HepG2 (cell line): ENCODE data around the gene RAP1GAP2. TPM values are rescaled to one million over a fixed set of nuclear protein-coding genes. Genes with fewer than 3 reads are reported as not detected.
"Not testable (repeated sequence)": the region's sequence is repeated elsewhere in the genome, so short reads cannot be mapped to it uniquely, and the experiment has no call there.

Experiments used
- ATAC-seq: fragments of 200-7000 bp; cut with Tn5 transposase; 3 replicates; pipeline ENCODE4 v1.9.1; 2020; ENCODE audit warnings: mild to moderate bottlenecking, moderate library complexity
- BruUV-seq: library from RNA; stranded (reverse); fragments of 400-500 nt; replicated peaks from 2 replicates; lab custom pipeline; 2021; lab: Mats Ljungman, UMichigan
- CTCF ChIA-PET: fragments of 300-600 bp; formaldehyde crosslinking; extraction: SDS; loops from one replicate; lab custom pipeline; 2021; ENCODE audit warnings: low total read pairs, inconsistent platforms, low intra/inter-chr PET ratio; lab: Yijun Ruan, JAX
- POLR2A ChIA-PET: fragments of 350-600 bp; sonication (Branson Sonifier 250); formaldehyde crosslinking; loops from one replicate; lab custom pipeline; 2020; ENCODE audit warnings: antibody characterized with exemption, inconsistent platforms; lab: Yijun Ruan, JAX
- DNase-seq: peaks from one replicate; pipeline ENCODE4 v3.0.0-alpha.2; 2015; ENCODE audit warnings: low spot score
- FAIRE-seq: peaks from 3 replicates; lab custom pipeline; 2011; peaks lifted over from hg19 to GRCh38; lab: Jason Lieb, UNC
- H2AFZ ChIP-seq: one replicate; pipeline ENCODE4 v1.6.1; 2011; ENCODE audit warnings: low read length, inconsistent platforms
- H3K27ac ChIP-seq: fragments of 300-600 bp; 3 replicates; pipeline ENCODE4 v1.8.0; 2011; ENCODE audit warnings: mixed run types, mild to moderate bottlenecking, mixed read lengths, low read length, inconsistent platforms; ENCODE audit not compliant: insufficient read depth; ENCODE audit errors: extremely low read length
- H3K27me3 ChIP-seq, 2 experiments: fragments of 200-600 bp in 1 of 2; 2 replicates in 1 of 2; 3 replicates in 1 of 2; pipeline versions ENCODE4 v1.6.0 to v1.8.0; 2011; ENCODE audit warnings: low read length in 2 of 2, mild to moderate bottlenecking in 2 of 2, moderate library complexity in 2 of 2, inconsistent platforms in 1 of 2; ENCODE audit not compliant: insufficient read depth in 2 of 2, control insufficient read depth in 1 of 2
- H3K36me3 ChIP-seq, 2 experiments: fragments of 200-600 bp in 1 of 2; replicated peaks in 1 of 2; 2 replicates in 1 of 2; 3 replicates in 1 of 2; pipeline versions ENCODE4 v1.5.1 to v1.8.0; 2011; ENCODE audit warnings: low read length in 2 of 2, inconsistent platforms in 1 of 2; ENCODE audit not compliant: insufficient read depth in 2 of 2, control insufficient read depth in 1 of 2
- H3K4me1 ChIP-seq: 2 replicates; pipeline ENCODE4 v1.5.1; 2012; ENCODE audit warnings: low read length, inconsistent platforms; ENCODE audit not compliant: insufficient read depth
- H3K4me2 ChIP-seq: 2 replicates; pipeline ENCODE4 v1.6.0; 2011; ENCODE audit warnings: low read depth, low read length, inconsistent platforms
- H3K4me3 ChIP-seq, 3 experiments: fragments of 200-600 bp in 1 of 3; sonication (generic), shearing (Covaris generic) in 1 of 3; replicated peaks in 1 of 3; 2 replicates each; pipeline ENCODE4 v1.5.1; 2011 to 2016; ENCODE audit warnings: low read length in 3 of 3, inconsistent platforms in 2 of 3, low read depth in 2 of 3, mild to moderate bottlenecking in 2 of 3, control low read depth in 1 of 3, mixed read lengths in 1 of 3; ENCODE audit not compliant: insufficient read depth in 1 of 3
- H3K79me2 ChIP-seq: one replicate; pipeline ENCODE4 v1.6.1; 2011; ENCODE audit warnings: low read length, inconsistent platforms; ENCODE audit not compliant: insufficient read depth
- H3K9ac ChIP-seq: 2 replicates; pipeline ENCODE4 v1.6.0; 2011; ENCODE audit warnings: mild to moderate bottlenecking, low read depth, low read length, inconsistent platforms; ENCODE audit not compliant: insufficient read depth
- H3K9me3 ChIP-seq: 2 replicates; pipeline ENCODE4 v1.5.1; 2012; ENCODE audit warnings: mild to moderate bottlenecking, low read length
- H4K20me1 ChIP-seq: 2 replicates; pipeline ENCODE4 v1.6.0; 2011; ENCODE audit warnings: inconsistent platforms, mild to moderate bottlenecking, low read length, moderate library complexity; ENCODE audit not compliant: insufficient read depth
- GMEB1 ChIP-seq: sonication (generic); formaldehyde crosslinking; IDR thresholded peaks from 2 replicates; pipeline ENCODE4 v1.5.1; 2020; ENCODE audit warnings: missing genetic modification reagents, mild to moderate bottlenecking, borderline replicate concordance
- GZF1 ChIP-seq: sonication (generic); formaldehyde crosslinking; IDR thresholded peaks from 2 replicates; pipeline ENCODE4 v1.5.1; 2020; ENCODE audit warnings: mild to moderate bottlenecking, missing genetic modification reagents
- MEIS1 ChIP-seq: sonication (generic); formaldehyde crosslinking; IDR thresholded peaks from 2 replicates; pipeline ENCODE4 v1.9.0; 2021; ENCODE audit warnings: mild to moderate bottlenecking, missing genetic modification reagents, moderate library complexity, borderline replicate concordance
- PRDM10 ChIP-seq: sonication (generic); formaldehyde crosslinking; IDR thresholded peaks from 2 replicates; pipeline ENCODE4 v1.4.0; 2020; ENCODE audit warnings: low read depth, missing genetic modification reagents
- RAD51 ChIP-seq: fragments of 450-650 bp; IDR thresholded peaks from 2 replicates; pipeline ENCODE4 v1.6.1; 2016; ENCODE audit warnings: borderline replicate concordance
- RBFOX2 ChIP-seq: fragments of 200-400 bp; formaldehyde crosslinking; IDR thresholded peaks from 2 replicates; pipeline ENCODE4 v1.6.1; 2017; ENCODE audit warnings: low read depth, mild to moderate bottlenecking, low read length
- ZNF567 ChIP-seq: sonication (generic); formaldehyde crosslinking; IDR thresholded peaks from 2 replicates; pipeline ENCODE4 v1.8.1; 2023; ENCODE audit warnings: mild to moderate bottlenecking, missing genetic modification reagents, borderline replicate concordance
- ZNF891 ChIP-seq: sonication (generic); formaldehyde crosslinking; IDR thresholded peaks from 2 replicates; pipeline ENCODE4 v1.5.0; 2020; ENCODE audit warnings: mild to moderate bottlenecking, missing genetic modification reagents
- WGBS: methylation state at CpG from one replicate; pipeline ENCODE4 v1.1.6; 2017; ENCODE audit warnings: low lambda C conversion rate; 5-methylcytosine and 5-hydroxymethylcytosine counted together
- in situ Hi-C: cut with HindIII; loops from 2 replicates; pipeline ENCODE4 v1.10.0; 2017; ENCODE audit warnings: low pct_unique_long_range_greater_than_20kb; ENCODE audit not compliant: extremely low pct_ligation_motif_present
- intact Hi-C: fragments of 100-400 bp; cut with micrococcal nuclease; formaldehyde crosslinking; loops from one replicate; pipeline ENCODE4 v1.10.0; 2022; ENCODE audit not compliant: unreplicated experiment
- polyA plus RNA-seq, 8 experiments: library from polyadenylated mRNA; depleted of rRNA in 3 of 8; stranded (reverse) in 7 of 8; unstranded in 1 of 8; fragments of >200 nt; fragmentation: Illumina TruSeq in 4 of 8; extraction: Trizol in 4 of 8; gene quantifications; 2 replicates each; pipeline versions ENCODE4 v1.2.1 to v1.2.3, GENCODE V29; 2011 to 2016; ENCODE audit warnings: low read depth in 4 of 8, missing spikeins in 1 of 8, mixed read lengths in 1 of 8; ENCODE audit not compliant: insufficient read depth in 1 of 8
- total RNA-seq, 5 experiments: library from RNA; depleted of rRNA; stranded (reverse); fragments of >200 nt; fragmentation: Illumina TruSeq; extraction: Trizol; gene quantifications; 2 replicates each; pipeline ENCODE4 v1.2.3, GENCODE V29; 2016; ENCODE audit warnings: low read depth in 1 of 5

Gene RAP1GAP2
- total and polyA plus RNA-seq, 2 of the 13 experiments (the other 11 are each of a cell fraction or from before 2014, with no cell fraction given): 10.9 to 12.0 TPM

- ATAC-seq, BruUV-seq, in situ Hi-C loops, POLR2A ChIA-PET, intact Hi-C loops, H3K27me3 ChIP-seq, H3K79me2 ChIP-seq, H3K9me3 ChIP-seq, FAIRE-seq, H3K27ac ChIP-seq, H3K4me3 ChIP-seq, CTCF ChIA-PET, H3K4me1 ChIP-seq, H3K9ac ChIP-seq, DNase-seq, H4K20me1 ChIP-seq, H2AFZ ChIP-seq, H3K4me2 ChIP-seq: not testable (repeated sequence)
- H3K36me3 ChIP-seq: peaks cover 7 to 24% of the 10 kb centered on the region in 2 experiments
- WGBS: 84% methylated on average over 11 of the region's 11 CpGs
Measured at GRCh38 chr17:2989396-2989795, 193.2 kb downstream of the RAP1GAP2 start.

- Histone ChIP-seq H2AFZ (no peak overlapping the region), H3K79me2 (no peaks in the 10 kb centered on the region), H3K27ac (no peak overlapping the region), H3K9ac (no peak overlapping the region), H3K9me3 (no peaks in the 10 kb centered on the region), H3K4me2 (no peak overlapping the region), H3K36me3 (peaks cover 7 to 19% of the 10 kb centered on the region in 2 experiments), H3K27me3 (no peaks in the 10 kb centered on the region), H3K4me1 (no peaks in the 10 kb centered on the region), H4K20me1 (no peaks in the 10 kb centered on the region), H3K4me3 (no peak overlapping the region)
- no peak for ATAC-seq
- DNase-seq: no peak
- no peak for TF ChIP-seq RBFOX2
- no peak for TF ChIP-seq ZNF567
- no peak for TF ChIP-seq MEIS1 (CRISPR knock-in tag)
- TF ChIP-seq ZNF891 (CRISPR knock-in tag): no peak
- TF ChIP-seq GMEB1 (CRISPR knock-in tag): no peak
- no peak for TF ChIP-seq RAD51
- TF ChIP-seq PRDM10: no peak
- TF ChIP-seq GZF1 (CRISPR knock-in tag): no peak
- intact Hi-C loops (no loop called here), in situ Hi-C loops (no loop called here)
- CTCF ChIA-PET: no interaction called here
- POLR2A ChIA-PET: no interaction called here
- no peak for FAIRE-seq
- no TSS peak for BruUV-seq
- WGBS: 95% methylated on average over 3 of the region's 3 CpGs
Measured at GRCh38 chr17:2989855-2990254, 193.6 kb downstream of the RAP1GAP2 start.
